ENCODE measurements around the gene CERS6. TPM values are rescaled to one million over a fixed set of nuclear protein-coding genes. Genes with fewer than 3 reads are reported as not detected.

CERS6 gene
- total and polyA plus RNA-seq, 3 donors from 2014 or later: 24.7 to 71.0 (median 59.4) TPM

DNA sequence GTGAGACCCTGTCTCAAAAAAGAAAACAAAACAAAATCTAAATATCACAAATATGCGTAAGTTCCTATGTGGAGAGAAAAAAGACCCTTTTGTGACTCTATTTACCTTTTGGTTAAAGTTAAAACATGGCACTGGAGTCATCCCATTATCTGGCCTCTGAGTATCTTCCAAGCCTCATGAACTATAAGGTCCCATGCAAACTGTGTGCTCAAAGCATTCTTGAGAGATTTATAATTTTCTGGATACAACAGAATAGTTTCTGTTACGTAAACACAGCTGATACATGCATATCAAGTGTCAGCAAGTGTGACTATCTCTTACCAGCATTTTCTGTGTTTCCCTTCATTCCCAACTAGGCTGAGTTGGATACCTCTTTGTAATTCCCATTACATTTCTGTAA is 337.5 kb downstream of the CERS6 start:
- Histone ChIP-seq H3K27ac (no peak overlapping the region), H3K4me3 (no peak overlapping the region), H3K36me3 (ENCODE audit: low read depth, missing control alignments) (no peaks in the 10 kb centered on the region), H3K27me3 (no peaks in the 10 kb centered on the region), H3K9me3 (no peaks in the 10 kb centered on the region), H3K4me1 (peaks cover 7% of the 10 kb centered on the region)
- intact Hi-C loops (cut with DNase I; ENCODE audit: low total_unique reads): no loop called here
- TF ChIP-seq, protein P1, sequence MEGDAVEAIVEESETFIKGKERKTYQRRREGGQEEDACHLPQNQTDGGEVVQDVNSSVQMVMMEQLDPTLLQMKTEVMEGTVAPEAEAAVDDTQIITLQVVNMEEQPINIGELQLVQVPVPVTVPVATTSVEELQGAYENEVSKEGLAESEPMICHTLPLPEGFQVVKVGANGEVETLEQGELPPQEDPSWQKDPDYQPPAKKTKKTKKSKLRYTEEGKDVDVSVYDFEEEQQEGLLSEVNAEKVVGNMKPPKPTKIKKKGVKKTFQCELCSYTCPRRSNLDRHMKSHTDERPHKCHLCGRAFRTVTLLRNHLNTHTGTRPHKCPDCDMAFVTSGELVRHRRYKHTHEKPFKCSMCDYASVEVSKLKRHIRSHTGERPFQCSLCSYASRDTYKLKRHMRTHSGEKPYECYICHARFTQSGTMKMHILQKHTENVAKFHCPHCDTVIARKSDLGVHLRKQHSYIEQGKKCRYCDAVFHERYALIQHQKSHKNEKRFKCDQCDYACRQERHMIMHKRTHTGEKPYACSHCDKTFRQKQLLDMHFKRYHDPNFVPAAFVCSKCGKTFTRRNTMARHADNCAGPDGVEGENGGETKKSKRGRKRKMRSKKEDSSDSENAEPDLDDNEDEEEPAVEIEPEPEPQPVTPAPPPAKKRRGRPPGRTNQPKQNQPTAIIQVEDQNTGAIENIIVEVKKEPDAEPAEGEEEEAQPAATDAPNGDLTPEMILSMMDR (IDR thresholded peaks at IDR 0.05): no peak
- TF ChIP-seq POLR2A (IDR thresholded peaks at IDR 0.05): no peak
- no peak for DNase-seq
- 46 to 72% methylated on average over 2 of the region's 2 CpGs for WGBS, 2 donors

DNA sequence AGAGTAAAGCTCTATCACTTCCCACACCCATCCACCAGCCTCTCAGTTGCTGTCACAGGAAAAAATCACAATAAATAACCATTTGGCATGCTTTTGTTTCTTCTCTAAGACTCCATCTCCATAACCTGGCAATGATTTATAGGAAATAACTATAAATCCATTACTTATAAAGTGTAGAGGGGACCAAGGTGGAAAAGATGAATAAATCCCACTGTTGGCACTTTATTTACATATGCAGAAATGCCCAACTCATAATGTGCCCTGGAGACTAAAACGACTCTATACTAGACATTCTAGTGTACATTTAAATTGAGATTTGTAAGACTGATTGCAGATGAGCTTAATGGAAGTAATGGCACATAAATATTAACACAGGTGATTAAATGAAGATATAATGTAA is 338.9 kb downstream of the CERS6 start:
- no peak for DNase-seq
- no peak overlapping the region for H3K4me3 ChIP-seq
- H3K9me3 ChIP-seq: no peaks in the 10 kb centered on the region
- H3K36me3 ChIP-seq (ENCODE audit: low read depth, missing control alignments): no peaks in the 10 kb centered on the region
- intact Hi-C loops (cut with DNase I; ENCODE audit: low total_unique reads): no loop called here
- H3K27ac ChIP-seq: no peak overlapping the region
- WGBS, 2 donors: 81% methylated on average over 1 of the region's 1 CpG
- TF ChIP-seq, protein P1 (IDR thresholded peaks at IDR 0.05): no peak
- TF ChIP-seq POLR2A (IDR thresholded peaks at IDR 0.05): no peak
- no peaks in the 10 kb centered on the region for H3K27me3 ChIP-seq
- H3K4me1 ChIP-seq: peaks cover 7% of the 10 kb centered on the region

DNA sequence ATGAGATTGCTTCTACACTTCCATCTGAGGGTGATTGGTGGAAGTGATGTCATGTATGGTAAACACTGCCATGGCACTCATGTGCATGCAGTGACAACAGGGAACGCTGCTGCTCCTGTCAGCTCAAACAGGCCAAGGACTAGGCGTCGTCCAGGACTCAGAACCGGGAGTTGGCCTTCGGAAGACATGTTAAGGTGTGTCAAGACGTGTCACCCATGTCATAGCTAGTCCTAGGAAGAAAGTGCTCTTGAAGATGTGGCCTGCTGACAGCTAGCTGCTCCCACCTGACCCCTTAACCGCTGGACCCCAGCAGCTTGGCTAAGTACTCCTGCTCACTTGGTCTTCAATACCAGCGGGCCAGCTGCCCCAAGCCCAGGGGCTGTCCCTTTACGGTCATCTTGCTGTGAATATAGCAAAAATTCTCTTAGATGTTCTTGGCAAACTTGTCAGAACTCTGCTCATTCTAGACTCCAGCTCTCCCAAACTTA is 340.1 kb downstream of the CERS6 start:
- no peaks in the 10 kb centered on the region for H3K27me3 ChIP-seq
- H3K36me3 ChIP-seq (ENCODE audit: low read depth, missing control alignments): no peaks in the 10 kb centered on the region
- DNase-seq: no peak
- no peaks in the 10 kb centered on the region for H3K9me3 ChIP-seq
- H3K4me1 ChIP-seq: peaks cover 7% of the 10 kb centered on the region
- peak overlapping the region in 1 of 2 donors; percentile 43 for H3K27ac ChIP-seq
- intact Hi-C loops (cut with DNase I; ENCODE audit: low total_unique reads): no loop called here
- no peak for TF ChIP-seq POLR2A (IDR thresholded peaks at IDR 0.05)
- TF ChIP-seq, protein P1 (IDR thresholded peaks at IDR 0.05): no peak
- 79 to 83% methylated on average over 9 of the region's 9 CpGs for WGBS, 2 donors
- no peak overlapping the region for H3K4me3 ChIP-seq

DNA sequence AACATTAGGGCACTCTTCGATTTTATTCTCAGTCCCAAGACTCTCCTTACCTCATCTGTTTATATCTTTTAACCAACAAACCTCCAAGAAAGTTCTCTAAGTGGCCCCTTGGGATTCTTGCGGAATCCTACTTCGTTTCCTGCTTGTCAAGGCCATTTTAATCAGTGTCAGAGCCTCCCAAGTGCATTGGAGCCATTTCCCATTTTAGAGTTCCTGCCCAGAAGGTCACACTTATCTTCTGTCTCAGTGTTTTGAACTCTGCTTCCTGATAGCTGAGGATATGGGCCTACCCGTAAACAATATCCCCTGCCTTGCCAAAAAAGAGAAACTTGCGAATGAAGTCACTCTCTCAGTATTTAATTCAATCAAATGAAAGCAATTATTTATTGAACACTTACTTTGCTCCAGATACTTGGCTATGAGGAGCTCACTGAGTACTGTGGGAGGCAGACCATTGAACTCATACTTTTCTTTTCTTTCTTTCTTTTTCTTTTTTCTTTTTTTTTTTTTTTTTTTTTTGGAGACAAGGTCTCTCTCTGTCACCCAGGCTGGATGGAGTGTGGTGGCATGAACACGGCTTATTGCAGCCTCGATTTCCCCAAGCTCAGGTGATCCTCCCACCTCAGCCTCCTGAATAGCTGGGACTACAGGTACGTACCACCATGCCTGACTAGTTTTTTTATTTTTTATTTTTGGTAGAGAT is 340.7 kb downstream of the CERS6 start:
- Histone ChIP-seq H3K9me3 (no peaks in the 10 kb centered on the region), H3K4me1 (peaks cover 7% of the 10 kb centered on the region), H3K36me3 (ENCODE audit: low read depth, missing control alignments) (no peaks in the 10 kb centered on the region), H3K27me3 (no peaks in the 10 kb centered on the region), H3K27ac (peak overlapping the region in 1 of 2 donors; percentile 43), H3K4me3 (no peak overlapping the region)
- TF ChIP-seq POLR2A (IDR thresholded peaks at IDR 0.05): no peak
- TF ChIP-seq, protein P1 (IDR thresholded peaks at IDR 0.05): no peak
- 51 to 54% methylated on average over 8 of the region's 8 CpGs for WGBS, 2 donors
- no peak for DNase-seq
- intact Hi-C loops (cut with DNase I; ENCODE audit: low total_unique reads): no loop called here

DNA sequence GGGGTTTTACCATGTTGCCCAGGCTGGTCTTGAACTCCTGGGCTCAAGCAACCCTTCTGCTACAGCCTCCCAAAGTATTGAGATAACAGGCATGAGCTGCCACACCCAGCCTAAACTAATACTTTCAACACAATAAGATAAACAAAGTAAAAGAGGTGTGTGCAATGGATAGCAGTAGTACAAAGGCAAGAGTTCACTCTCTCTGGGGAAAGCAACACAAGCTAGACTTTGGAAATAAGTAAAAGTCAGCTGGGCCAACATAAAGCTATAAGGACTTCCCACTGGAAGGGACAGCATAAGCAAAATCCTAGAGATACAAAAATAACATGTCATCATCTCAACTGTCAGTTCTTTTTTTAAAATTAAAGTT is 341.2 kb downstream of the CERS6 start:
- H3K27ac ChIP-seq: no peak overlapping the region

More for the DNA sequence above, 341.2 kb downstream of the CERS6 start:
- Histone ChIP-seq H3K36me3 (ENCODE audit: low read depth, missing control alignments) (no peaks in the 10 kb centered on the region), H3K4me3 (no peak overlapping the region), H3K4me1 (peaks cover 7% of the 10 kb centered on the region), H3K9me3 (no peaks in the 10 kb centered on the region), H3K27me3 (no peaks in the 10 kb centered on the region)
- DNase-seq: no peak
- intact Hi-C loops (cut with DNase I; ENCODE audit: low total_unique reads): no loop called here
- TF ChIP-seq, protein P1 (IDR thresholded peaks at IDR 0.05): no peak
- TF ChIP-seq POLR2A (IDR thresholded peaks at IDR 0.05): no peak

Measured in testis (tissue), 3 donors.